NCI-H460 (cell line): ENCODE data around the gene DCHS1. TPM values are rescaled to one million over a fixed set of nuclear protein-coding genes. Genes with fewer than 3 reads are reported as not detected.

Experiments used
- DNase-seq: peaks from one replicate; pipeline ENCODE4 v3.0.0-alpha.2; 2016; ENCODE audit warnings: low read depth; ENCODE audit errors: extremely low read depth
- total RNA-seq: library from RNA; depleted of rRNA; stranded (reverse); fragments of >200 nt; shearing (Covaris generic); gene quantifications from 2 replicates; pipeline ENCODE4 v1.2.3, GENCODE V29; 2014

Gene DCHS1
- total RNA-seq, 1 experiment from 2014 or later, result 0.07 TPM

DNA sequence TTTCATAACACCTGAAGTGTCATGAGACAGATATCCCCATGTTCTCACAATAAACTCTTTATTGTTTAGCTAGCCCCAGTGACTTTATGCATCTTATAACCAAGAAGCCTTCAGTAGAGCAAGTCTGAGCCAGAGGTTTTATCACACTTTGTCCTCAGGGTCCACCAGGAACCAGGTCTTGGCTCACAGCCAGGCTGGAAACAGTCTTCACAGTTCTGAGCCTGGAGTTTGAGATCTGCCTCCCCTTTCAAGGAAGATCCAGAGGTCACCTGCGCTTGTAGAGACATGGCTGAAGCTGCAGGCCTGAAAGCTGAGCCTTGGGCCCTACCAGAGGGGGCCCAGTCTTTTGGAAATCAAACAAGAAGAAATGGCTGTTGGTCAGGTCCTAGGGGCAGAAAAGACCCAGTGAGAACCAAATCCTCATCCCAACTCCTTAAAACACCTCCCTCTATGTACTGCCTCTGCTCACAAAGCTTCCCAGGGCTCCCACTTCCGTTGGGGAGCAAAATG is 55.7 kb downstream of the DCHS1 start:
- no peak for DNase-seq

DNA sequence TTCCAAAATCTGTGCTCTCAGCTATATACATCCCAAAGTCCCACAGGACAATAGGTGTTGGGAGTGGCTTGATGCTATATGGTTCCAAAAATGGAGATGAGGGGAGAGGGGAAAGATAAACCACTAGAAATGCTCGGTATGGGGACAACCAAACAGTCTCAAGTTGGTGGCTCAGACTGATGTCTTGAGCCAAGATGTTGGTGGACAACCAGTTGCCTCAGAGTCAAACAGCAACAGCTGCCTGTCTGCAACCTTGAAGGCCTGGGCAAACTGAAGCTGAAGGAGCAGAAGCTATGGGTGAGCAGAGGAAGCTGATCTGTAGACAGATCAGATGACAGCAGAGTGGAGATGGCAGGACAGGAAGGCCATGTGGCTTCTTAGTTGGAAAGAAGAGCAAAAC is 56.2 kb downstream of the DCHS1 start:
- no peak for DNase-seq

DNA sequence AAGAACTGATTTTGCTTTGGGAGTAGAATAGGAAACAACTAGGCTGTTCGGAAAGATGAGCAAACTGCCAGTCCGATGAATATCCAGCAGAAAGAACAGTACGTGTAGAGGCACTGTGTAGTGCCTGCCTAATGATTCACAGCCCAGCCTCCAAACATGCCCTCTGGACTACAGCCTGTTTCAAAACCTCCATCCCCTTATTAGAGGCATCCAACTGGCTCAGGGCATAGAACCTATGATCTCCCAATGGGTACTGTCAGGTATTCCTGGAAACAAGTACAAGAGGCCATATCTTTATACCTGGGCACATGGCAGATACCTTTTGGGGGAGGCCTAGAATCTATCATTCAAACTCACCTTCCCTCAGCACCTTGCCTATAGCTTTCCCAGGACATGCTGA is 57.1 kb downstream of the DCHS1 start:
- no peak for DNase-seq

DNA sequence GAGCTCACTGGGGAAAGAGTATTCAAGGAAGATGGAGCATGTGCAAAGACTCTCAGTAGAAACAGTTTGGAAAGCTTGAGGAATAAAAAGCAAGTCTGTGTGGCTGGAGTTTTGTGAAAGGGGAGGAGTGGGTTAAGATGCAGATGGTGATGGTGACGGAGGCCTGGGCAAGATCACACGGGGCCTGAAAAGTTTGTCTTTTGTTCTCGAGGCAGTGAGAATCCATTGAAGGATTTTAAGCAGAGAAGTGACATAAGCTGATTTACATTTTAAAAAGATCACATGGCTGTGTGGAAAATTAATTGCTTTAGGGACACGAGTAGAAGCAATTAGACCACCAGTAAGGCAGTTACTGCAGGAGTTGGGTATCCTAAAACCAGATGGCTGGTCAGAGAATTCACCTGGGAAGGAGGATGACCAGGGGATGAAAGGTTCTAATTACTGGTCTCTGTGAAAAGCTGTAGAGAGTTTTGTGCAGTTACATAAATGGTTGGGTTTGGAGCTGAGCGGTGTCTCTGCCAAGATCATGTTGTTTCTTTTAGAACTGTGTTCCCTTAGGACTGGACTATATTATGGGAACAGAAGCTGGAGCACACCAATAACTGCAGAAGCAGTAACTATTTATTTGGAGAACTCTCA is 59.3 kb downstream of the DCHS1 start:
- DNase-seq, result no peak

DNA sequence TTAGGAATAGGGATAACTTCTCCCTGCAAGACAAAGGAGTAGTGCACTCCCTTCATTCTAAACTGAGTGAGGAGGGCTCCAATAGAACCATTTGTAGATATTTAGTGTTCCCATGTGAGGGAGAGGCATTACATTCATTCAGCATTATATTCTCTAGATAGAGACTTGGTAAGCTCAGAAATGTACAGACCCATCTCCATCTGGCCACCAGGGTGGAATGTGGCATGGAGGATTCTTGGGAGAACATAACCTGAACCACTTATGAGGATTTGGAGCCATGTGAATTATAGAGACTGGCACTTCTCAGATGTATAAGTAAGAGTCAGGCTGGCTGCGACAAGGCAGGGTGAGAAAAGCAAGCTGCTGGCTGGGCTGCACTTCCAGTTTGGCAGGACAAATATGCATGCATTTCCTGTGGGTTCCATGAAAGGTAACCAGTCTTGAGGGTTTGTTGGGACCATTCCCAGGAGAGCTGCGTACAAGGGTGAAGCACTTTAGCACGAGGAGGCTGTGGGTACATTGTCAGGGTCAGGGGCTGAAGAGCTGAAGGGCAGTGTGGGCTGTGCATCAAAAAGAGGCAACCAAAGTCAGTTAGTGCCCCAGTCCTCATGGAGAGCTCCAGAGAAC is 61.4 kb downstream of the DCHS1 start:
- DNase-seq, result no peak

DNA sequence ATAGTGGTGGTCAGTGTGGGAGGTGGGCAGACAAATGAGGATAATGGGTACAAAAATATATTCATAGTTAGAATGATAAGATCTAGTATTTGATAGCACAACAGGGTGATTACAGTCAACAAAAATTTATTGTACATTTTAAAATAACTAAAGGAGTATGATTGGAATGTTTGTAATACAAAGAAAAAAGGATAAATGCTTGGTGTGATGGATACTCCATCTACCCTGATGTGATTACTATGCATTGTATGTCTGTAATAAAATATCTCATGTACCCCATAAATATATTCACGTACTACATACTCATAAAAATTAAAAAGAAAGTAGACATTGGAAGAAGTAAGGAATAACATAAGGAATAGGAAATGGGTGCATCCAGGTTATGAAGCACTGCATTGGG is 67.6 kb downstream of the DCHS1 start:
- DNase-seq, result no peak

DNA sequence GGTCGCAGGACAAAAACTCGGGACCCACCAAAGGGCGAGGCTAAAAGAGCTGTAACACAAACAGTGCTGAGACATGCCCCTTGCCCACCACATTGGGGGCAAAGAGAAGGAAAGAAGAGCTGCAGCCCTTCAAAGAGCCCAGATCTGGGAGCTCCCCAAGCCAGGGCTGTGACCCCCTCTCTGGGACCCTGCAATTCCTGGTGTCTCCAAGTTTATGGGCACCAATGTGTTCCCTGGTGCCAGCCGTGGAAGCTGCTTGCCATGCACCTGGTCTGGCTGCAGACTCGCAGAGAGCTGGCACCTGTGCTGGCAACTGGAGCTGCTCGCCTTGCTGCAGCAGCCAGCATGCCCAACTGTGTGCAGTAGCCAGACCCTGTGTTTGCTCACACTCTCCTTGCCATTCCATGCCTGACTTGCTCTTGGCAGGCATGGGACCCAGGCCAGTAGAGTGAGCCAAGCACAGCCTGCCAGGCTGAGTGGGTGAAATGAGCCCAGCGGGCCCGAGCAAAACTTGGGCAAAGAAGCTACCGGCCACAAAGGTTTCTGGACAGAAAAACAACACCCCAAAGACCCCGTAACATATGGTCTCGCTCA is 68.2 kb downstream of the DCHS1 start:
- no peak for DNase-seq

DNA sequence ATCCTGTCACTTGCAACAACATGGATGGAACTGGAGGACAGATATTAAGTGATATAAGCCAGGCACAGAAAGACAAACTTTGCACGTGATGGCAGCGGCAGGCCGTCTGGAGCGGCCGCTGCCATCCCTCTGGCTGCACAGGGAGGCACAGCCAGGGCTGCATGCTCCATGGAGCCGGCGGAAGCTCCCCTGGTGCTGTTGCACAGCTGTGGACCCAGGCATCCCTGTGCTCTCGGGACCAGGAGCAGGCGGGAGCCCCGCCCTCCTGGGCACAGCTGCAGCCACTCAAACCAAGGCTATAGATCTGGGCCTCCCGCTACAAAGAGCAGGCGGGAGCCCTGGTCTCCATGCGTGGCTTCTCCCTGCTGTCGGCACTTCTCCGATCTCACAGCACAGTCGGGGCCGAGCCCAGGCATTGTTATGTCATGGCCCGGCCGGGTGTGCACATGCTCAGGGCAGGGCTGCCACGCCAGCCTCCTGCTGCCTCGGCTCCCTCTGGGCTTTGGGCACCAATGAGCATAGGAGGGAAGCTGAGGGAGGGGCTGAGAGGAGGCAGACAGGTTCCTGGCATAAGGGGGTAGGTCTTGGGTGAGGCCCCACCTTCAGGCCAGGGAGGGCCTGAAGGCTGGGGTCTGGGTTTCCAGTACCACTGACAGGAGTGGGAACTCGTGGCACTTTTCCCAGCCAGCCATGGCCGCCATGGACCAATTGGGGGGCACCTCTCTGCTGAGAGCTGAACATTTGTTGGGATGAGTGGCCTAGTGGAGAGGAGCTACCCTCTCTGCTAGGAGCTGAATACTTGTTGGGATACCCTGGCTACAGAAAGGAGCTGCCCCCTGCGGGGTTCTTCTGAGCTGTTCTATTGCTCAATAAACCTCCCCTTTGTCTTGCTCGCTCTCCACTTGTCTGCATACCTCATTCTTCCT is 68.9 kb downstream of the DCHS1 start:
- no peak for DNase-seq

DNA sequence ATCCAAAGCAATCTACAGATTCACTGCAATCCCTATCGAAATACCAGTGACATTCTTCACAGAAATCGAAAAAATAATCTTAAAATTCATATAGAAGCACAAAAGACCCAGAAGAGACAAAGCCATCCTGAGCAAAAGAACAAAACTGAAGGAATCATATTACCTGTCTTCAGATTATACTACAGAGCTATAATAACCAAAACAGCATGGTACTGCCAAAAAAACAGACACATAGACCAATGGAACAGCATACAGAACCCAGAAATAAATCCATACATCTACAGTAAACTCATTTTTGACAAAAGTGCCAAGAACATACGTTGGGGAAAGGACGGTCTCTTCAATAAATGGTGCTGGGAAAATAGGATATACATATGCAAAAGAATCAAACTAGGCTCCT is 71.1 kb downstream of the DCHS1 start:
- no peak for DNase-seq

DNA sequence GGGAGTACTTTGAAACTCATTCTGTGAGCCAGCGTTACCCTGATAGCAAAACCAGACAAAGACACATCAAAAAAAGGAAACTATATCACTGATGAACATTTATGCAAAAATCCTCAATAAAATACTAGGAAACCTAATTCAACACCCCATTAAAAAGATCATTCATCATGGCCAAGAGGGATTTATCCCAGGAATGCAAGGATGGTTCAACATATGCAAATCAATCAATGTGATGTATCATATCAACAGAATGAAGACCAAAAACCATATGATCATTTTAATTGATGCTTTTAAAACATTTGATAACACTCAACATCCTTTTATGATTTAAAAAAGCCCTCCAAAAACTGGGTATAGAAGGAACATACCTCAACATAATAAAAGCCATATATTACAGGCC is 72.0 kb downstream of the DCHS1 start:
- DNase-seq, result no peak

DNA sequence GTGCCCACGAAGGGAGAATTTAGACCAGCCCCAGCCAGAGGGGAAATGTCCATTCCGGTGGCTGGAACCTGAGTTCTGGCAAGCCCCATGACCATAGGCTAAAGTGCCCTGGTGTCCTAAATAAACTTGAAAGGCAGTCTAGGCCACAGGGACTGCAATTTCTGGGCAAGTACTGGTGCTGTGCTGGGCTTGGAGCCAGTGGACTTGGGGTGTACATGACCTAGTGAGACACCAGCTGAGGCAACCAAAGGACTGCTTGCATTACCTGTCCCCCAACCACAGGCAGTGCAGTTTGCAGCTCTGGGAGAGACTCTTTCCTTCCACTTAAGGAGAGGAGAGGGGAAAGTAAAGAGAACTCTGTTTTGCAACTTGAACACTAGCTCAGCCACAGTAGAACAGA is 75.9 kb downstream of the DCHS1 start:
- no peak for DNase-seq

DNA sequence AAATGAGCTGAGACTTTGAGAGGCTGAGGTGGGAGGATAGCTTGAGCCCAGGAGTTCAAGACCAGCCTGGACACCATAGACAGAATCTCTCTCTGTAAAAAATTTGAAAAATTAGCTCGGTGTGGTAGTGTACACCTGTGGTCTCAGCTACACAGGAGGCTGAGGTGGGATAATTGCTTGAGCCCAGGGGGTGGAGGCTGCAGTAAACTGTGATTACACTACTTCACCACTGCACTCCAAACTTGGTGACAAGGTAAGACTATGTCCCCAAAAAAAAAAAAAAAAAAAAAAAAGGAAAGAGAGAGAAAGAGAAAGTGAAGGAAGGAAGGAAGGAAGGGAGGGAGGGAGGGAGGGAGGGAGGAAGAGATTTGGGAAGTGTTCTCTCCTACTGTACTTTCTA is 77.5 kb downstream of the DCHS1 start:
- DNase-seq, result no peak

DNA sequence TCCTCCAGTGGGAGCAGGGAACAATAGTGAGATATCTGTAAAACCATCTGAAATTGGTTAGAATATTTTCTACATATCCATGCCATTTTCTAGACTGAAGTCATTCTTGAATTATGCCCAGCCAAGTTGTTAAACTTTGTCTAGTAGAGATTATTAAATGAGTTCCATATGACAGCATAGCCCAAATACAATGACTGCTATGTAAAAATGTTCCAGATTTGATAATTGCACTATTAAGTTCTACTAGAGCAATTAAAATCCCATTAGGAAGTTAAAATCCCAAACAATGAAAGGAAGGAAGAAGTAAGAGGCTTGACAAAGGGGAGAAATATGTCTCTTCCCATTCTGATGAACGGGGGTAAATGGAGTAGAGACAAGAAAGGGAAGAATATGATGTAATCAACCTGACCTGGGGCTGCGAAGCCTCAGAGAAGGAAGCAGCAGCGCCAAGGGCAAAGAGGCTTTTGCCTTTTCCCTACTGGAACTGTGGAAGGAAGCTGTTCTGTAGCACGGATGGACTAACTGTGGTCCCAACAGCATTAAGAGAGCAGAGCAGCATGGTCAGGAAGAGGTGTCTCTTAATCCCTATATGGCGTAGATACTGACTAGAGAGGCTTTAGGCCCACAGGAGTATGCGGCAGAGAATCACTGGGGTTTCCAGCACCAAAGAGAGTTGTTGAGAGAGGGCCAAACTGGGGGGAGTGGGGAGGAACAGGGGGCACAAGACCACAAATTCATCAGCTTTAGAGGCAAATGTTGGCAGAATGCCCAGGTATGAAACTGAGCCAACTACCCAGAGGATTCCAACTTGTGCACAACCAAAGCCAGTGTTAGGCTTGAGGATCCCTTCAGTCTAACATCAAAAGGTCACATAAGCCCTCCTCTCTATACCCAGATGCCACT is 78.9 kb downstream of the DCHS1 start:
- no peak for DNase-seq

DNA sequence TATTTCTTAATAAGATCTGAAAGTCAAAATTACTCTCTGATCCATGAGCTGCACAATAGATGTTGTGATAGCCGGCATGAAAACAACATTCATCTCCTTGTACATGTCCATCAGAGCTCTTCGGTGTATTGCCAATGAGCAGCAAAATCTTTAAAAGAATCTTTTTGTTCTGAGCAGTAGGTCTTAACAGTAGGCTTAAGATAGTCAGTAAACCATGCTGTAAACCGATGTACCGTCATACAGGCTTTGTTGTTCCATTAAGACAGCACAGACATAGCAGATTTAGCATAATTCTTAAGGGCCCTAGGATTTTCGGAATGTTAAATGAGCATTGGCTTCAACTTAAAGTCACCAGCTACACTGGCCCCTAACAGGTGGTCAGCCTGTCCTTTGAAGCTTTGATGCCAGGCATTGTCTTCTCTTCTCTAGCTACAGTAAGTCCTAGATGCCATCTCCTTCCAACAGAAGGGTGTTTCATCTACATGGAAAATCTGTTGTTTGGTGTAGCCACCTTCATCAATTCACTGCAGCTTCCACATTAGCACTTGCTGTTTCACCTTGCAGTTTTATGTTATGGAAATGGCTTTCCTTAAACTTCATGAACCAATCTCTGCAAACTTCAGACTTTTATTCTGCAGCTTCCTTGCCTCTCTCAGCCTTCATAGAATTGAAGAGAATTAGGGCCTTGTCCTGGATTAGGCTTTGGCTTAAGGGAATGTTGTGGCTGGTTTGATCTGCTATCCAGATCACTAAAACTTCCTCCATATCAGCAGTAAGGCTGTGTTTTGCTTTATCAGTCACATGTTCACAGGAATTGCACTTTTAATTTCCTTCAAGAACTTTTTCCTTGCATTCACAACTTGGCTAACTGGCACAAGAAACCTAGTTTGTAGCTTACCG is 80.5 kb downstream of the DCHS1 start:
- DNase-seq, result no peak

DNA sequence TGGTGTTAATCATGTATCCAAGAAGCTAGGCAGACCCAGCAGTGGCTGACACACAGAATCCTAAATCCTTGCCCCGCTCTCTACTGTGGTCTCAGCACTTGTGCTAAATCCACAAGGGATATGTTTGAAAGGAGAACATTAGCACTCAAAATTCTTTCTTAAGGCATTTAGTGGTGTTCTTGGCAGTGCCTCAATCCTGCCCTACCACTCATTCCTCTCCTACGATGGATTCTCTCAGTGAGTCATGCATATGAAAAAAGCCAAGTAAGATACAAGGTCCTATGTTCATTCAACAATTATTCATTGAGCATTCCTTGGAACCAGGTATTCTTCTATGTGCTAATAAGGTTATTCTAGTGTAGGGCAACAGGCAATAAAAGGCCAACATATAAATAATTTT is 83.4 kb downstream of the DCHS1 start:
- no peak for DNase-seq

DNA sequence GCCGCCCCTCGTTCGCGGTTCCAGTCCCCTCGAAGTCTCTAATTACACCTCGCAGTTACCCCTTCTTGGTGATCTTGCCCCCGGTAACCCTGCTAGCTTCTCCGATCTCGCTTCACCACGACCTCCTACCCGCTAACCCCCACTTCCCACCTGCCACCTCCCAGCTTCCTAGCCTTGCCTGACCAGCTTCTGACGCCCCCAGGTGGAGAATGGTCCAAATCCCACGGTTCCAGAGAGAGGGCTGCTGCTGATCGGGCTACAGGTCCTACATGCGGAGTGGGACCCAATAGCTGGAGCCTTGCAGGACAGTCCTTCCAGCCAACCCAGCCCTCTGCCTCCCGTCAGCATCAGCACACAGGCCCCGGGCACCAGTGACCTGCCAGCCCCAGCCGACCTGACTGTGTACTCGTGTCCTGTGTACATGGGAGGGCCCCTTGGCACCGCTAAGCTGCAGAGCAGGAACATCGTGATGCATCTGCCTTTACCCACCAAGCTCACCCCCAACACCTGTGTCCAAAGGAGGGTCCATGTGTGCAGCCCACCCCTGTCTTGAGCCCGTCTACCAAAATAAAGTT is 84.1 kb downstream of the DCHS1 start:
- no peak for DNase-seq
